ENCODE results near the gene NDUFB7.
"Not testable (repeated sequence)": the region's sequence is repeated elsewhere in the genome, so short reads cannot be mapped to it uniquely, and the experiment has no call there.

Gene NDUFB7

DNA sequence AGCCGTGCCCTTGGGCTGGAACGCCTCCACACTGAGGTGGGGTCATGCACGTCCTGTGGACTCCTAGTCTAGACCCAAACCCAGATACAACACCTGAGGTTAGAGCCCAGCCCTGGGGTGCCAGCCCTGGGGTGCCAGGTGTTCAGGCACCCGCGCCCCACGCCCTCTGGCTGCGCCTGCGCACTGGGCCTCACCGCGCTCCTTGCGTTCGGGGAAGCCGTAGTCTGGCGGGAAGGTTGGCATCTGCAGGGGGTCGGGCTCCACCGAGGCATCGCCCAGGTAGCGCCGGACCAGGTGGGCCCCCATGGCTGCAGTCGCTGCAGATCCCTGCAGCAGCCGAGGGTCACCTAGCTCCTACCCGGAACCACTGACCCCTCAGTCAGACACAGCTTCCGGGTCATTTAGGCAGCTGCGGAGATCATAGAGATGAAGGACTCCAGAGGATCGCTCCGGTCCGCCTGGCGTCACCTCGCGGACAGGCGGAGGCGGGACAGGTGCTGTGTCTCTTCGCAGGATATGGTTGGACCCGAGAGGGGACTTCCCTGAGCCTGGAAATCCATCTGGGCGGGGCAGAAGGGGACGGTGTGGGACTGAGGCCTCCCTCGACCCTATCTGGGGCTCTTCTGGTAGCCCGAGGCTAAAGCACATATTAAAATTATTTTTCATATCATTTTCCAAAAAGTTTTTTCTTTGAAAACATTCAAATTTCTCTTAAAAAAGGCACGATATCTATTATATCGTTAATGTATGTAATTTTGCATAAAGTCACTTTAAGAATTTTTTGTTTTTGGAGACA is at the start of gene NDUFB7:
Gene NDUFB7, minus strand, starts transcription at position 372 of the 796 bp plus-strand sequence. Its CDS starts 66 bp downstream, at position 306.
- peak; percentile 94 for DNase-seq

DNA sequence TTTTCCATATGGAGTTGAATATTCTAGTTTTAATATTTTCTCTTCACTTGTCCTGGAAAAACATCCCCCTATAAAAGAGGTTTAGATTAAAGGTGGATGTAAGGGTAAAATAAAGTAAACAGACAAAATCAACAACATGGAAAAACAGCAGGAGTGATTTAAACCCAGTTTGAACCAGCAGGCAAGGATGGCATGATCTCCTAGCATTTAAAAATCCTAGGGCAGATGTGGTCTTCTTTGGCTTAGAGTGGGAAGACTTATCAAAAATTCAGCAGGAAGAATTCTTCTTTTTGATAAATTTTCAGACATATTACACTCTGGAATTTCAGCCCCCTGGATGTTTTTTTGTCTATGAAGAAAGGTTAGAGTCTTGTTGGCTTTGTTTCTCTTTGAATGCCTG is 47.5 kb upstream of the NDUFB7 start:
- DNase-seq: no peak

DNA sequence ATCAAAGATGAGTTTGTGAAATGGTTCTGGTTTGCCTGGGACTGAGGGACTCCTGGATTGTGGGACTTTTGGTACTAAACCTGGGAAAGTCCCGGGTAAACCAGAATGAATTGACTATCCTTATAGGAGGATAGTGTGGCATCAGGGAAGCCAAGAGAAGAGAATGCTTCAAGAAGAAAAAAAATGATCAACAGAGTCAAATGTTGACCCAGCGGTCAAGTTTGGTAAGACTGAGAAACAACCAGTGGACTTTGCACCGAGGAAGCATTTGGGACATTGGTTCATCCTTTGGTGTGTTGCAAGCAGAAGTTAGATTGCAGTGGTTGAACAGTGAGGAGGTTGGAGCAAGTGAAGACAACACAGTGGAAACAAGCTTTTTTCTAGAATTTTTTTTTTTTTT is 44.5 kb upstream of the NDUFB7 start:
- no peak for DNase-seq

DNA sequence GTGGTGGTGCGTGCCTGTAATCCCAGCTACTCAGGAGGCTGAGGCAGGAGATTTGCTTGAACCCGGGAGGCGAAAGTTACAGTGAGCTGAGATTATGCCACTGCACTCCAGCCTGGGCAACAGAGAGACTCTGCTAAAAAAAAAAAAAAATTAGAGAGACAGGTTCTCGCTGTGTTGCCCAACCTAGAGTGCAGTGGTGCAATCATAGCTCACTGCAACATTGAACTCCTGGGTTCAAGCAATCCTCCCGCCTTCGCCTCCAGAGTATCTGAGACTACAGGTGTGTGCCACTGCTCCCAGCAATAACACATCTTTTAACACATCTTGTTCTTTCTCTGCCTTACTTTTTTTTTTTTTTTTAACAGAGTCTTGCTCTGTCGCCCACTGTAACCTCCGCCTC is 43.8 kb upstream of the NDUFB7 start:
- no peak for DNase-seq

DNA sequence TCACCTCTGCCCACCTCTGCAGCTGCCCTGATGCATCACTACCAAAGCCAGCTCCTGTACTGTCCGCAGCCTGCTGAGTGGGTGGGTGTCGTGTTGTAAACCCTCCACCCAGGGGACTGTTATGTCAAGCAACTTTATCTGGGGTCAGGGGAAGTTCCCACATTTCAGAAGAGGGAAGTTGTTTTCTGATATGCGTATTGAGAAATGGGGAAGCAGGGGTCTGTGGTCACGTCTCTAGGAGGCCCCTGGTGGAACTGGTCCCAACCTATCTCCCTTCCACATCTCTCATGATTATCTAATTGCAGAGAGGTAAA is 42.2 kb upstream of the NDUFB7 start:
- no peak for DNase-seq

DNA sequence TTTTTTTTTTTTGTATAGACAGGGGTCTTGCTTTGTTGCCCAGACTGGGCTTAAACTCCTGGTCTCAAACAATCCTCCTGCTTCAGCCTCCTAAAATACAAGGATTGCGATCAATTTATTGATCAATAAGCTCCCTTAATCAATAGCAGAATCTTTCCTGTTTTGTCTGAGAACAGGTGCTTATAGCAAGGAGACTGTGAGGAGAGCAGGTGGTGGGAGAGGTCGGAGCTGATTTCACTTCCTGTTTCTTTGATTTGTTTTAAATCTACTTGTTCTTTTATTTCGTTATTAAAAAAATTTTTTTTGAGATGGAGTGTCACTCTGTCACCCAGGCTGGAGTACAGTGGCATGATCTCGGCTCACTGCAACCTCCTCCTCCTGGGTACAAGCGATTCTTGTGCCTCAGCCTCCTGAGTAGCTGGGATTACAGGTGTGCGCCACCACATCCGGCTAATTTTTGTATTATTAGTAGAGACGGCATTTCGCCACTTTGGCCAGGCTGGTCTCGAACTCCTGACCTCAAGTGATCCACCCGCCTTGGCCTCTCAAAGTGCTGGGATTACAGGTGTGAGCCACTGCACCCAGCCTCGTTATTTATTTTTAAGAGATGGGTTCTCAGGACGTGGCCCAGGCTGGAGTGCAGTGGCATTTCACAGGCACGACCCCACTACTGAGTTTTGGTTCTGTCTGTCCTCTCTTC is 41.7 kb upstream of the NDUFB7 start:
- DNase-seq: not testable (repeated sequence)

DNA sequence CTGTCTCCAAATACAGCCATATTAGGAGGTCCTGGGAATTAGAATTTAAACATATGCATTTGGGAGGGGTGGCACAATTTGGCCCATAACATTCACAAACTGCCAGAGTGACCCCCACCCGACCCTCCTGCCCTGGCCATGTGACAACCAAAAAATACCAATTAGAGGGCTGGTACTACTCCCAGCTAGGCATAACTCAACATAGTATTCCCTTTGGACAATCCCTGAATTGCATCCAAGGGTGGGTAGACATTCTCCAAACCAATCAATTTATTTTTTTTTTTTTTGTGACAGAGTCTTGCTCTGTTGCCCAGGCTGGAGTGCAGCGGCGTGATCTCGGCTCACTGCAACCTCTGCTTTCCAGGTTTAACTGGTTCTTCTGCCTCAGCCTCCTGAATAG is 40.8 kb upstream of the NDUFB7 start:
- DNase-seq: no peak

DNA sequence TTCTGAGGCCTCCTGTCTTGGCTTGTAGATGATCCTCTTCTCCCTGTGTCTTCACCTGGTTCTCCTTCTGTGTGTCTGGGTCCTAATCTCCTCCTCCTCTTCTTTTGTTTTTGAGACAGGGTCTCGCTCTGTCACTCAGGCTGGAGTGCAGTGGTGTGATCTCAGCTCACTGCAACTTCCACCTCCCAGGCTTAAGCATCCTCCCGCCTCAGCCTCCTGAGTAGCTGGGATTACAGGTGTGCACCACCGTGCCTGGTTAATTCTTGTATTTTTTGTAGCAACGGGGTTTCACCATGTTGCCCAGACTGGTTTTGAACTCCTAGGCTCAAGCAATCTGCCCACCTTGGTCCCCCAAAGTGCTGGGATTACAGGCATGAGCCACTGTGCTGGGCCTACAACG is 40.4 kb upstream of the NDUFB7 start:
- DNase-seq: not testable (repeated sequence)

DNA sequence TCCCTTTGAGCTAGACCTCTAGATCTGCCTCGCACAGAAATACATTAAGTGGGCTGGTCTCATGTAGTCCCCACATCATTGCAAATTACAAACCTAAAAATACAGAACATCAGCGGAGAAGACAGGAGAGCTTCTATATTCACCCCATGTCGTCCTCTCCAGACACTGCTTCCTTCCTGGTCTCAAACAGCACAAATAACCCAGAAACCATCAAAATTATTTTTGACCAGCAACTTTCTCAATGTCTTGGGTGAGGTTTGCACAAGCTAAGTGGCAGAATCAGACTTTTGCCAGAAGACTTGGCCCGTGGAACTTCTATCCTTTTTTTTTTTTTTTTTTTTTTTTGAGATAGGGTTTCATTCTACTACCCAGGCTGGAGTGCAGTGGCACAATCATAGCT is 39.2 kb upstream of the NDUFB7 start:
- no peak for DNase-seq

DNA sequence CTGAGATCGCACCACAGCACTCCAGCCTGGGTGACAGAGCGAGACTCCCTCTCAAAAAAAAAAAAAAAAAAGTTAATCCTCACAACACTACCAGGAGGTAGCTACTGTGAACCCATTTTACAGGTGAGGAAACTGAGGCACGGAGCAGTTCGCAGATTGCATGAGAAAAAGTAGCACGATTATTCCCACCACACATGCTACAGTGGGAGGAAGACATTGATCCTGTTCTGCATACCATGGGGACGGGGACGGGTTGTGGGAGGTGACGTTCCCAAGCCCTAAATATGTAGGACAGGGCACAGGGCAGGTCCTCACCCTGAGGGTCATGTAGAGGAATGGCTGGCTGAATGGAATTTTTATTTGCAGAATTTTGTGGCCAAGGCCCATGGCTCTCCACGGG is 34.8 kb upstream of the NDUFB7 start:
- DNase-seq: no peak

DNA sequence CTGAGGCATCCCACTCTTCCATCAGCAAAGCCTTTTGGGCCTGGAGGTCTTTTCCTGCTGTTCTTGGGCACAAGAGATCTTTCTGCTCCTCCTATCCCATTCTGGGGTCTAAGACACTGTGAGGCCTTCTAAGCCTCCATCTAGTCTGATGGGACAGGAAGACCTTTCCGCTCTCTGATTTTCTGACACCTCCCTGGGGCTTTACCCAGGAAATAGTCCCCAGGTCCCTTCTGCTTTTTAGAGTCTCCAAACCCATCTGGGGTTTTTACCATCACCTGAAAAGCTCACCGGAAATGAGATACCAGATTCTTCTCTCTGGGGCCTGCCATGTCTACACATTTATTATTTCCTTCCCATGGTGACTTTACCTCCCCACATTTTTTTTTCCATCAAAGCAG is 32.1 kb upstream of the NDUFB7 start:
- no peak for DNase-seq

DNA sequence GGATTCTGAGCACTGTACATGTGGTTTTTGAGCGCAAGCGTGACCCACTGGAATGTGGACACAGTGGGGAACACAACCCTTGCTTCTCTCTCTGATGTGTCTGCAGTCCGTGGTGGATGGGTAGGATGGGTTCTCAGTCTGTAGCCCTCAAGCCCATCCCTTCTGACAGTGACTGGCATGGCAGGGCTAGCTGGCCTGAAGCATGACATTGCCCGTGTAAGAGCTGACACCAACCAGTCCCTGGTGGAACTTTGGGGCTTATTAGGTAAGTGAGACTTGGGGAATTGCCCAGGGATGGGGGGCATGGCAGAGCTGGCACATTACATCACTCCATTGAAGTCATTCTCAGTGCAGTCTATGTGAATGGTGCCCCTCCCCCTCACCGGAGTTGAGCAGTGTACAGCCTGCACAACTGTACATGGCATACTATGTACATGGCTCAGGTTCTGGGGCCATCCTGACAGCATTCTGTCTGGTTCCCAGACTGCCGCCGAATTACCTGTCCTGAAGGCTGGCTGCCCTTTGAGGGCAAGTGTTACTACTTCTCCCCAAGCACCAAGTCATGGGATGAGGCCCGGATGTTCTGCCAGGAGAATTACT is 27.8 kb upstream of the NDUFB7 start:
- no peak for DNase-seq

DNA sequence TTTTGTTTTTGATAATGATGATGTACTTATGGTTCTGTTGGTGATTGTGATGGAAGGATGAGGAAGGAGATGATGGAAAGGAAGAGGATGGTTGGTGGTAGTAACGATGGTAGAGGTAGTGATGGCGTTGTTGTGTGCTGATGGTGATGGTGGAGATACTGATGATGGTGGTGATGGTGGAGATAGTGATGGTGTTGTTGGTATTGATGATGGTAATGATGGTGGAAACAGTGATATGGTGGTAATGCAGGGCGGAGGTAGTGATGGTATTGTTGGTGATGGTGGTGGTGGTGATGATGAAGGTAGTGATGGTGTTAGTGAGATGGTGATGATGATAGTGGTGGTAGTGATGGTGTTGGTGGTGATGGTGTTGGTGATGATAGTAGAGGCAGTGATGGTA is 23.7 kb upstream of the NDUFB7 start:
- DNase-seq: no peak

DNA sequence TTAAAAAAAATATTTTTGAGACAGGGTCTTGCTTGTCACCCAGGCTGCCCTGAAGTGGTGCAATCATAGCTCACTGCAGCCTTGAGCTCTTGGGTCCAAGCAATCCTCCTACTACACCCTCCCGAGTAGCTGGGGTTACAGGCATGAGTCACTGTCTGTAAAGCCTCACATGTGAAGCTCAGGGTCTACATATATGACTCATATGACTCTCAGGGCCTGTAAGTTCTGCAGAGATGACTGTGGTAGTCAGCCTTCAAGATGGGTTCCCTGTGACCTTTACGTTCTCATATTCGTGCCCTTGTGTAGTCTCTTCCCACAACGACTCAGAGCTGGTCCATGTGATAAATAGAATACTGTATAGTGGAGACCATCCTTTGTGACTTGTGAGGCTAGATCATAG is 17.6 kb upstream of the NDUFB7 start:
- not testable (repeated sequence) for DNase-seq

DNA sequence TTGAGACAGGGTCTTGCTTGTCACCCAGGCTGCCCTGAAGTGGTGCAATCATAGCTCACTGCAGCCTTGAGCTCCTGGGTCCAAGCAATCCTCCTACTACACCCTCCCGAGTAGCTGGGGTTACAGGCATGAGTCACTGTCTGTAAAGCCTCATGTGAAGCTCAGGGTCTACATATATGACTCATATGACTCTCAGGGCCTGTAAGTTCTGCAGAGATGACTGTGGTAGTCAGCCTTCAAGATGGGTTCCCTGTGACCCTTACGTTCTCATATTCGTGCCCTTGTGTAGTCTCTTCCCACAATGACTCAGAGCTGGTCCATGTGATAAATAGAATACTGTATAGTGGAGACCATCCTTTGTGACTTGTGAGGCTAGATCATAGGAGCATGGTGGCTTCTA is 13.3 kb upstream of the NDUFB7 start:
- not testable (repeated sequence) for DNase-seq

DNA sequence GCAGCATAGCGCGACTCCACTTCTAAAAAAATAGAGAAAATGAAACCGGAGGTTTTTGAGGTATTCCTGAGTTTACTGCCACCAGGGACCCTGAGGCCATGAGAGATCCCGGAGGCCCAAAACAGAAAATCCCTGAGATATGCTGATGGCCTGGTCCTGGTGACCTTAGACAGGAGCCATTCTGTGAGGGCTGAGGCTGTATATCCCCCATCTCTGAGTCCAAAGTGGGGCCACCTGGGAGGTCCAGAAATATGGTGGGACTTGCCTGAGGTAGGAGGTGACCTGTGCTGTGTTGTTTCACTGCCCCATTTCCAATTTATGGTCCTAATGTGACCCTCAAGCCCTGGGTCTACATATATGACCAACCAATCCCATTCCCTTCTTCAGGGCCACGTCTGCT is 12.5 kb upstream of the NDUFB7 start:
- not testable (repeated sequence) for DNase-seq

DNA sequence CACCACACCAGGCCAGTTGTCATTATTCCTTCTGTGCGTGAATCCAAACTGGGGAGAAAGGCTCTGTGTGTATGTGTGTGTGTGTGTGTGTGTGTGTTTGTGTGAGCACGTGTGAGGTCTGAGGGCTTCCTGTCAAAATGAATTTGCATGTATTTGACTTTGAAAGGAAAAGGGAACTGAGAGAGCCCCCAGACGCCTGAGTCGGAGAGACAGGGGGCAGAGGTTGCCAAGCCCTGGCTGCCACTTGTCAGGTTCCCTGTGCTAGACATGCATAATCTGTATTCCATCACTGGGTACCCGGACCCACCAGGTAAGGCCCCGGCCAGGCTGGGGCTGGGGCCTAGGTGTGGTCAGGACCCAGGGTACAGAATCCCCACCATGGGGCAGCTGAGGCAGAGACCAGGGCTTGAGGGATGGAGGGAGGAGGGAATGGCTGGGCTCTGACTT is 11.1 kb upstream of the NDUFB7 start, which contains the start of gene CLEC17A:
Gene CLEC17A, plus strand, starts transcription at position 191 of the 447 bp plus-strand sequence. Its CDS starts 77 bp downstream, at position 268.
- no peak for DNase-seq

DNA sequence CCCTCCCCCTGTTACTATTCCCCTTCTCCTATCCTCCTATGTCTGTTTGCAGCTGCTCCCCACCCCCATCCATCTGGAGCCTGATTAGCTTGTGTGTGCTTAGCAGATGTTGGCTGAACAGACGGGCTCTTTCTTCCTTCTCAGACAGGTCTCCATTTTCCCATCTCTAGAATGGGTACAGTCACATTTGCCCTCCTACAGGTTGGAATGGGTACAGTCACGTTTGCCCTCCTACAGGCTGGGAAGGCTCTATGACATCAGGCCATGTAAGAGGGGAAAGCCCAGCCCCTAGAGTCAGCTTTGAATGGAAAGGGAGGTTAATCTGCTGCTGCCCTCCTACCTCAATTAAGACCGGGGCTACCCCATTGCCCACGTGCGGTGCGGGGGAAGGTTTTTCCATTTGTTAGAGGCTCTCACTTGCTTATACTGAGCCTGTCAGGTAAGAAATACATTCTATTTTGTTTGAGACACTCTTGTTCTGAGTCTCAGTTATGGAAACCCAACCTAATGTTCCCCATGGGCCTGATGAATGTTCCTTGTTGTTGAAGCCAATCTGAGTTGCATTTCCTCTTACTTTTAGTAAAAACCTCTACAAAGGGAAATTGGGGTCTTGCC is 8.9 kb upstream of the NDUFB7 start:
- DNase-seq: no peak

DNA sequence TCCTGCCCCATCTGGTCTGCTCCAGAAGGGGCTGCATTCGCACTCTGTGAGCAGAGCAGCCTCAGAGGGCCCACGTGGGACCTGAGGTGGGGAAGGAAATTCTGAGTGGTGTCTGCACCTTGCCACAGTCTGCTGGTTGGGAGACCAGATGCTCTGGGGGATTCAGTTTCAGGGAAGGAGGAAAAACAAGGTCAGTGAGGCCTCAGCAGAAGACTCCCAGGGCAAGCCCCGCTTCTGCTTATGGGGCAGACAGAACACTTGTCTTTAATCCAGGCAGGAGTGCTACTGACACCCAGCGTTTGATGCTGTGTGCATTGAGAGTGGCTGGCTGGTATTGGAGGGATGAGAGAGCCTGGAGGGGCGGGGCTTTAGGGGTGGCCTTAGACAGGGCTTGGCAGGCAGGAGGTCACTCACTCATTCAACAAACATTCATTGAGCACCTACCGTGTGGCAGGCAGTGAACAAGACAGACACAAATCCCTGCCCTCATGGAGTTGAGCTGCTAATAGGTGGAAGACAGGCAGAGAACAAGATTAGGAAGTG is 6.1 kb upstream of the NDUFB7 start:
- DNase-seq: no peak

DNA sequence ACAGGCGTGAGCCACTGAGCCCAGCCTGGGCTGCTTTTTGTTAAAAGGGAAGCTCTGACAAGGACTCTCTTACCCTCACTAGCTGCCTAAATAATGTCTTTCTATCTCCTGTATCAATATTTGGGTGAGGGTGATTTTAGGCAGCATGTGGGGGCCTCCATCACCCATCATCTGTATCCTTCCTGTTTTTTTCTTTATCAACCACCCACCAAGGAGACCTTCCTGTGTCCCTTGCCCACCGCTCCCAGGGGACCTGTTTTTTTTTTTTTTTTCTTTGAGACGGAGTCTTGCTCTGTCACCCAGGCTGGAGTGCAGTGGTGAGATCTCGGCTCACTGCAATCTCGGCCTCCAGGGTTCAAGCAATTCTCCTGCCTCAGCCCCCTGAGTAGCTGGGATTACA is 5.4 kb upstream of the NDUFB7 start:
- DNase-seq: no peak

DNA sequence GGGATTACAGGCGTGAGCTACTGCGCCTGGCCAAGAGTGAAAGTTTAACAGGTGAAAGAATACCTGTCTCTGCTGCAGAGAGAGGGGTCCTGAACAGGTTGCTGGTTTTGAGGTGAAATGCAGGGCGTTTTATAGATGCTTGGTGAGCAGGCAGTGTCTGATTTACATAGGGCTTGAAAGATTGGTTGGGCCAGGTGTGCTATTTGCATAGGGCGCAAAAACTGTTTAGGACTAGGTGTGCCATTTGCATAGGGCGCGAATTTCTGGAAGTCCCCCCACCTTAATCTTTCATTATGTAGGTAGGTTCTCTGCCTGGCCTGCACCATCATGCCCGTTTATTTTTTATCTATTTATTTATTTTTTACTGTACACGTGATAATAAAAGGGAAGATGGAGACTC is 4.5 kb upstream of the NDUFB7 start:
- DNase-seq: no peak

DNA sequence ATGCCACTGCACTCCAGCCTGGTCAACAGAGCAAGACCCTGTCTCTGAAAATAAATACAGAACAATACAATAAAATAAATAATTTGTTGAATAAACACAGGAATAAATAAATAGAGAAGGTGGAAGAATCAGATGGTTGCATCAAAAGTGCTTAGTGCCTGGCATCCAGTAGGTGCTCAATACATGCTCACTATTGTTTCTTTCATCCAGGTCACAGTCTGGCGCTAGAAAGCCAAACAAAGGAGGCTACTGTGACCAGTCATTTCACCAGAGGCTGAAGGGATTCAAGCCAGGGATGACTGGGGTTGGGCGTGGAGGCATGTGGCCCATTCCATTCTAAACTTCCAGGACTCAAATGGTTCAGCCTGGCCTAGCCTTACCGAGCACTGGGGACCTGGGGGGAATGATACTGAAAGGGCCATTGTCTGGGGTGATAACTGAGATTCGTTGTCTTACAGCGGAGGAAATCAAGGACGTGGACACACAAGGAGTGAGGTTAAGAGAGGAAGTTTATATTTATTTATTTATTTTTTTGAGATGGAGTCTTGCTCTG is 3.6 kb upstream of the NDUFB7 start:
- DNase-seq: no peak

Measured in NCI-H1092 treated with DMSO at 0.1 percent for 48 hours (cell line).